ENCODE results near the gene RNF212.
"Not testable (repeated sequence)": the region's sequence is repeated elsewhere in the genome, so short reads cannot be mapped to it uniquely, and the experiment has no call there.

RNF212 gene

GRCh38 chr4:1126506-1126905 lies 13.1 kb upstream of the RNF212 start:
- no peaks in the 10 kb centered on the region for H3K4me1 ChIP-seq (ENCODE audit: control insufficient read depth in 1 of 2, insufficient read depth in 1 of 2, low read depth in 1 of 2, low read length in 1 of 2)
- H3K36me3 ChIP-seq = no peaks in the 10 kb centered on the region
- H3K4me3 ChIP-seq (ENCODE audit: low read depth in 1 of 2, low read length in 1 of 2) = no peak overlapping the region
- TF ChIP-seq CTCF (IDR thresholded peaks at IDR 0.05) = no peak
- peaks cover 68% of the 10 kb centered on the region for H3K27me3 ChIP-seq
- no peak overlapping the region for H3K27ac ChIP-seq
- H3K9me3 ChIP-seq = no peaks in the 10 kb centered on the region

GRCh38 chr4:1125466-1125865 lies 12.1 kb upstream of the RNF212 start:
- not testable (repeated sequence) for H3K27ac ChIP-seq; H3K9me3 ChIP-seq; H3K4me1 ChIP-seq (ENCODE audit: control insufficient read depth in 1 of 2, insufficient read depth in 1 of 2, low read depth in 1 of 2, low read length in 1 of 2); H3K4me3 ChIP-seq (ENCODE audit: low read depth in 1 of 2, low read length in 1 of 2); H3K36me3 ChIP-seq
- H3K27me3 ChIP-seq = peaks cover 77% of the 10 kb centered on the region

- Histone ChIP-seq H3K9me3 (no peaks in the 10 kb centered on the region), H3K4me1 (ENCODE audit: control insufficient read depth in 1 of 2, insufficient read depth in 1 of 2, low read depth in 1 of 2, low read length in 1 of 2) (no peaks in the 10 kb centered on the region), H3K4me3 (ENCODE audit: low read depth in 1 of 2, low read length in 1 of 2) (no peak overlapping the region), H3K27me3 (peaks cover 76% of the 10 kb centered on the region), H3K27ac (no peak overlapping the region), H3K36me3 (no peaks in the 10 kb centered on the region)
- no peak for TF ChIP-seq CTCF (IDR thresholded peaks at IDR 0.05)
Observed at GRCh38 chr4:1124818-1125217, 11.5 kb upstream of the RNF212 start.

GRCh38 chr4:1122505-1122904 lies 9.1 kb upstream of the RNF212 start:
- TF ChIP-seq CTCF (IDR thresholded peaks at IDR 0.05) = no peak
- Histone ChIP-seq H3K4me3 (ENCODE audit: low read depth in 1 of 2, low read length in 1 of 2) (no peak overlapping the region), H3K4me1 (ENCODE audit: control insufficient read depth in 1 of 2, insufficient read depth in 1 of 2, low read depth in 1 of 2, low read length in 1 of 2) (no peaks in the 10 kb centered on the region), H3K27ac (no peak overlapping the region), H3K36me3 (no peaks in the 10 kb centered on the region), H3K27me3 (peaks cover 77% of the 10 kb centered on the region), H3K9me3 (no peaks in the 10 kb centered on the region)

GRCh38 chr4:1116838-1117237 lies 3.5 kb upstream of the RNF212 start:
- H3K4me1 ChIP-seq (ENCODE audit: control insufficient read depth in 1 of 2, insufficient read depth in 1 of 2, low read depth in 1 of 2, low read length in 1 of 2) = no peaks in the 10 kb centered on the region

More at GRCh38 chr4:1116838-1117237, 3.5 kb upstream of the RNF212 start:
- H3K36me3 ChIP-seq = no peaks in the 10 kb centered on the region
- TF ChIP-seq CTCF (IDR thresholded peaks at IDR 0.05) = no peak
- H3K27me3 ChIP-seq = peaks cover 86% of the 10 kb centered on the region
- no peaks in the 10 kb centered on the region for H3K9me3 ChIP-seq
- no peak overlapping the region for H3K4me3 ChIP-seq (ENCODE audit: low read depth in 1 of 2, low read length in 1 of 2)
- H3K27ac ChIP-seq = no peak overlapping the region

All from neutrophil (primary cell).